GM19372 (cell line): ENCODE measurements around the gene ZNF326.

Source experiments
- ATAC-seq: cut with Tn5 transposase; IDR thresholded peaks from one replicate; pipeline ENCODE4 v1.9.1; 2021; ENCODE audit warnings: mild to moderate bottlenecking, low read depth, moderate library complexity; ENCODE audit not compliant: unreplicated experiment

Gene ZNF326

DNA sequence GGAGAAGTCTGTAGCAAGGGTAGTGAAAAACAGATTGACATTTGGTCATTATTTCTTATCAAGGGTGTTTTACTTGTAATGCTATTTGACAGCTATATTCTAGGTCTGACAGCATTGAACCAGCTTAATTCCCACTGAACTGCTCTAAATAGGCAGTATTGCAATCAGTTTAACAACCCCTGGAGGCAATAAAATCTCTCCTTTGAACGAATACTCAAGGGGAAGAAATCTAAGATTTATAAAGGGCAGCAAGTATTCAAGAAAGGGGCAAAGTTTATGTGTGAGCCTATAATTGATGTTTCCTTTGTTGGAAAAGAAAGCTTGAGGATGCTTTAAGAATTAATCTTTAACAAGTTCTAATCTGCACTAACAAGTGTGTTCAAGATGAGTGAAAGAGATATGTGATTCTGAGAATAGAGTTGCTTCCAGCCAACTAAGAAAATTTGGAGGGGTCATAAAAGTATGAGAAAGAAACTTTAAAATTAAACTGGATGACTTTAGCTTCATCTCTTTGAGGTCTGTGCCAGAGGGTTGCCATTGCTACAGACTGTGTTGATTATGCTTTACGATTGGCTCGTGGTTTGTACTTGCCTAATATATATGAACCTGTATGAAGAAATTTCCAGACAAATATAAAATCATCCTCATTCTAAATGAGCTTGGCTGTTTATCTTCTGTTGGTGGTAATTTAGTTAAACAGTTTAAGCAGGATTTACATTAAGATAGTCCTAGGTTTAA is 72.5 kb downstream of the ZNF326 start:
- no peak for ATAC-seq

DNA sequence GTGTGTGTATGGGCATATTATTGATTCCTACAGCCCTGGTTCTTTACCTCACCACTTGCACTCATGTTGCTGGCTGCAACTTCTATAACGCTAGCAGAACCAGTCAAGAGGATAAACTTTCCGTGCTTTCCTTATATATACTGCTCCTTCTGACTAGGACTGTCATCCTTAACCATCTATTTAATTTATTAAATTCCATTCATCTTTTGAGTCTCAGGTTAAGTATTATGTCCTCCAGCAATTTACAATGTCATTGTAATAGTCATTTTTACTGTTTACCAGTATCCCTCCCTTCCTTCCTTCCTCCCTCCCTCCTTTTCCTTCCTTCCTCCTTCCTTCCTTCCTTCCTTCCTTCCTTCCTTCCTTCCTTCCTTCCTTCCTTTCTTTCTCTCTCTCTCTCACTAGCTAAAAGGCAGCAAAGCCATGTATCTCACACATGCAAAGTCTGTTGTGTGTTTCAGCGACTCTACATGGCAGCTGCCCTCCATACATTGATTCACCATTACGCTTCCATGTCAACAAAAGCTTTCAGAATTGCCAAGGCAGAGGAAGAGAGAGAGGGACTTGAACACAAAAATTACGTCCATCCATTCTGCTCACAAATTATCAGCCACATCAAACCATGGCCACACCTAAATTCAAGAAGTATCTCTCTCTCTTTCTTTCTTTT is 73.8 kb downstream of the ZNF326 start:
- no peak for ATAC-seq

DNA sequence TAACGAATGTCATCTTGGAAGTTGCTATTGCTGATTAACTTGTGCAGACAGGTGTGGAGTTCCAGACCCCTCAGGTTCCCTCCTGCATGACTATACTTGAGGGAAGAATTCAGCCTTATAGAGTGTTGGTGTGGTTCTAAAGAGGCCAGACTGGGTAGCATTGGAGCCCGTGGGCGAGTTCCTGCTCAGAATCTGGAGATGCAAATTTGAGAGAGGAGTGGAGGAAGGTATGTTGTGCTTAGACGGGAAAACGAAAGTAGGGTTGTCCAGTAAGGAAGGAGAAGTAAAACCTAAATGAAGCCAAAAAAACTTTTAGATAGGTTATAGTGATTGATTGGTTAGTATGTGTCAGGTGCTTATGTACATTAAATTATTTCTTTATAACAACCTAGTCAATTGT is 79.2 kb downstream of the ZNF326 start:
- ATAC-seq = no peak

DNA sequence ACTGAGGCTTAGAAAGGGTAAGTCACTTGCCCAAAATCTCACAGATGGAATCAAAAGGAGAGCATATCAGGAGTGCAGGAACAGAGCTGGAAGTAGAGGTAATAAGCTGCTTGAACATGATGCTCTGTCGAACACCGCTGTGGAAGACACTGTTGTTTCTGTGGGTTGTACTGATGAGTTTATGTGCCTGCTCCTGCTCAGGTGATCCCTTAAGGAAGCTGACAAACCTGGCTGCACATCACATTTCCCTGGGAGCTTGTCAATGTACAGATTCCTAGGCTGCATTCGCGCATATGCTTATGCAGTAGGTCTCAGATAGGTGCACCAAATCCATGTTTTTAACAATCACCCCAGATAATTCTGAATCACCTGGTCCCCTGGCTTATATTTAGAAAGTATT is 79.7 kb downstream of the ZNF326 start:
- ATAC-seq = no peak

DNA sequence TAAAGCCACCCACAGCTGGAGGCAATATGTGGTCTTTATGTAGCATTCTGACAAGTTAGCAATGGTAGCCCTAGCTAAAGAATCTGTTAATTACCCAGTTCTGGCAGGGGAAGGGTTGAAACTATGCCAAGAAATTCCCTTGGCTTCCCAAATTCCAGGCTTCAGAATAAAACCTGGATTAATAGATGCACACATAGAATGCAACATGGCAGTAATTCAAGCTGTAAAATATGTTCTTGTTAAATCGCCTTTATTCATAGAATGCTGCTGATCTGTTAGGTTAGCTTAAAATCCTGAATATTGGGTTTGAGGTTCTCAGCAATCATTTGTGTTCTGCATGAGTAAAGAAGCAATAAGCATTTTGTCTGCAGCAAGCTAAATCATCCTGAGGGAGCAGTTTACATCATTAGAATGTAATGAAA is 80.1 kb downstream of the ZNF326 start:
- ATAC-seq = no peak

DNA sequence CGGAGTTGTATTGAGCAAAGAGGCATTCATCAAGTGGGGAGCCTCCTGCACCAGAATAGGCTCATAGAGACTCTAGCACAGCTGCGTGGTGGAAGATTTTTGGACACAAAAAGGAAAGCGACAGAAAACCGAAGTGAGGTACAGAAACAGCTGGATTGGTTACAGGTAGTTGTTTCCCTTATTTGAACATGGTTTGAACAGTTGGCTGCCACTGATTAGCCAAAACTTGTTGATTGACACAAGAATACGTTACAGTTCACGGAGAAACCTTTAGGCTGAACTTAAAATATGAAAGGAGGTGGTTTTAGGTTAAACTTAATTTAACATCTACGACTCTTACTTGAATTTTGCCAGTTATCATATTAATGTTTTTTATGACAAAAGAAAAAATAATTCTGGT is 89.1 kb downstream of the ZNF326 start:
- ATAC-seq = no peak
